ENCODE results near the gene SERPINA9.

- no peak for TF ChIP-seq POLR2A (IDR thresholded peaks at IDR 0.05; ENCODE audit: control extremely low read depth in 1 of 2, low read depth in 2 of 2, low read length in 2 of 2)
- no peak for TF ChIP-seq RAD21 (IDR thresholded peaks at IDR 0.05 in 1 of 2, conservative IDR thresholded peaks at IDR 0.05 in 1 of 2; ENCODE audit: low read depth in 2 of 2, low read length in 2 of 2)
- no peak for TF ChIP-seq POLR2AphosphoS5 (IDR thresholded peaks at IDR 0.05; ENCODE audit: low read depth, low read length)
Measured at GRCh38 chr14:94426526-94426925, 49.5 kb downstream of the SERPINA9 start.

All from H1 (cell line).